GM23338 (cell line): ENCODE data around the gene SLC6A8.

ENCODE experiments used
- EZH2 ChIP-seq: fragments of 200-600 bp; sonication (generic); IDR thresholded peaks from one replicate; pipeline ENCODE4 v1.8.0; 2017; ENCODE audit warnings: antibody characterized with exemption, mild to moderate bottlenecking, low read depth; ENCODE audit not compliant: unreplicated experiment
- EZH2phosphoT487 ChIP-seq: fragments of 200-600 bp; sonication (generic); IDR thresholded peaks from one replicate; pipeline ENCODE4 v1.8.1; 2018; ENCODE audit warnings: antibody characterized with exemption; ENCODE audit not compliant: unreplicated experiment
- POLR2AphosphoS5 ChIP-seq: IDR thresholded peaks from 2 replicates; pipeline ENCODE4 v1.6.1; 2016; ENCODE audit warnings: antibody characterized with exemption, low read depth
- ZNF114 ChIP-seq: fragments of 250-450 bp; sonication (Bioruptor Pico); IDR thresholded peaks from 2 replicates; pipeline ENCODE4 v1.5.0; 2020; ENCODE audit warnings: mild to moderate bottlenecking, moderate library complexity
- TF ChIP-seq, protein P1 (sequence below), 2 experiments: fragments of 200-600 bp in 1 of 2; sonication (generic) in 1 of 2; conservative IDR thresholded peaks; 2 replicates each; pipeline versions ENCODE4 v1.5.1 to v1.6.1; 2016 to 2017; ENCODE audit warnings: antibody characterized with exemption in 2 of 2, low read depth in 2 of 2, mild to moderate bottlenecking in 2 of 2, moderate library complexity in 1 of 2
- TF ChIP-seq, protein P2 (sequence below): IDR thresholded peaks from one replicate; pipeline ENCODE4 v1.6.1; 2018; ENCODE audit warnings: antibody characterized with exemption; ENCODE audit not compliant: unreplicated experiment
- TF ChIP-seq, protein P3 (sequence below): IDR thresholded peaks from 2 replicates; pipeline ENCODE4 v1.6.1; 2016; ENCODE audit warnings: antibody characterized with exemption

DNA sequence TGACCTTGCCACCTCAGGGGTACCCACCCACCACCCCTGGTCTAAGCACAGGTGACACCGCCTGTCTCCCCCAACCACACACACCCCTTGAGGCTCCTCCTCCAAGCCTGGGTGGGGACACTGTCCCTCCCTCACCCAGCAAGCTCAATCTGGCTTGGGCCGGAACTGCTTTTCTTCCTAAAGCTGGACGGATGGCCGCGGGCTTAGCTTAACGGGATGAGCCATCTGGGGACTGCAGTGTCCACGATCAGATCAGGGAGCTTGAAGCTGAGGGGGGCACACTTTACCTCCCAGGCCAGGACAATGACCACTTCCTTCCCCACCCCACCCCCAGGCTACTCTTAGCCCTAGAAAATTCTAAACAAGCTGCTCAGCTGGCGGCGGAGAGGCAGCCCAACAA, 1.0 kb upstream of the SLC6A8 start:
- TF ChIP-seq, protein P1, sequence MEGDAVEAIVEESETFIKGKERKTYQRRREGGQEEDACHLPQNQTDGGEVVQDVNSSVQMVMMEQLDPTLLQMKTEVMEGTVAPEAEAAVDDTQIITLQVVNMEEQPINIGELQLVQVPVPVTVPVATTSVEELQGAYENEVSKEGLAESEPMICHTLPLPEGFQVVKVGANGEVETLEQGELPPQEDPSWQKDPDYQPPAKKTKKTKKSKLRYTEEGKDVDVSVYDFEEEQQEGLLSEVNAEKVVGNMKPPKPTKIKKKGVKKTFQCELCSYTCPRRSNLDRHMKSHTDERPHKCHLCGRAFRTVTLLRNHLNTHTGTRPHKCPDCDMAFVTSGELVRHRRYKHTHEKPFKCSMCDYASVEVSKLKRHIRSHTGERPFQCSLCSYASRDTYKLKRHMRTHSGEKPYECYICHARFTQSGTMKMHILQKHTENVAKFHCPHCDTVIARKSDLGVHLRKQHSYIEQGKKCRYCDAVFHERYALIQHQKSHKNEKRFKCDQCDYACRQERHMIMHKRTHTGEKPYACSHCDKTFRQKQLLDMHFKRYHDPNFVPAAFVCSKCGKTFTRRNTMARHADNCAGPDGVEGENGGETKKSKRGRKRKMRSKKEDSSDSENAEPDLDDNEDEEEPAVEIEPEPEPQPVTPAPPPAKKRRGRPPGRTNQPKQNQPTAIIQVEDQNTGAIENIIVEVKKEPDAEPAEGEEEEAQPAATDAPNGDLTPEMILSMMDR (conservative IDR thresholded peaks at IDR 0.05; ENCODE audit: low read depth in 2 of 2): no peak
- no peak for TF ChIP-seq POLR2AphosphoS5
- TF ChIP-seq, protein P2, sequence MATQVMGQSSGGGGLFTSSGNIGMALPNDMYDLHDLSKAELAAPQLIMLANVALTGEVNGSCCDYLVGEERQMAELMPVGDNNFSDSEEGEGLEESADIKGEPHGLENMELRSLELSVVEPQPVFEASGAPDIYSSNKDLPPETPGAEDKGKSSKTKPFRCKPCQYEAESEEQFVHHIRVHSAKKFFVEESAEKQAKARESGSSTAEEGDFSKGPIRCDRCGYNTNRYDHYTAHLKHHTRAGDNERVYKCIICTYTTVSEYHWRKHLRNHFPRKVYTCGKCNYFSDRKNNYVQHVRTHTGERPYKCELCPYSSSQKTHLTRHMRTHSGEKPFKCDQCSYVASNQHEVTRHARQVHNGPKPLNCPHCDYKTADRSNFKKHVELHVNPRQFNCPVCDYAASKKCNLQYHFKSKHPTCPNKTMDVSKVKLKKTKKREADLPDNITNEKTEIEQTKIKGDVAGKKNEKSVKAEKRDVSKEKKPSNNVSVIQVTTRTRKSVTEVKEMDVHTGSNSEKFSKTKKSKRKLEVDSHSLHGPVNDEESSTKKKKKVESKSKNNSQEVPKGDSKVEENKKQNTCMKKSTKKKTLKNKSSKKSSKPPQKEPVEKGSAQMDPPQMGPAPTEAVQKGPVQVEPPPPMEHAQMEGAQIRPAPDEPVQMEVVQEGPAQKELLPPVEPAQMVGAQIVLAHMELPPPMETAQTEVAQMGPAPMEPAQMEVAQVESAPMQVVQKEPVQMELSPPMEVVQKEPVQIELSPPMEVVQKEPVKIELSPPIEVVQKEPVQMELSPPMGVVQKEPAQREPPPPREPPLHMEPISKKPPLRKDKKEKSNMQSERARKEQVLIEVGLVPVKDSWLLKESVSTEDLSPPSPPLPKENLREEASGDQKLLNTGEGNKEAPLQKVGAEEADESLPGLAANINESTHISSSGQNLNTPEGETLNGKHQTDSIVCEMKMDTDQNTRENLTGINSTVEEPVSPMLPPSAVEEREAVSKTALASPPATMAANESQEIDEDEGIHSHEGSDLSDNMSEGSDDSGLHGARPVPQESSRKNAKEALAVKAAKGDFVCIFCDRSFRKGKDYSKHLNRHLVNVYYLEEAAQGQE: no peak
- TF ChIP-seq EZH2: no peak
- TF ChIP-seq, protein P3, sequence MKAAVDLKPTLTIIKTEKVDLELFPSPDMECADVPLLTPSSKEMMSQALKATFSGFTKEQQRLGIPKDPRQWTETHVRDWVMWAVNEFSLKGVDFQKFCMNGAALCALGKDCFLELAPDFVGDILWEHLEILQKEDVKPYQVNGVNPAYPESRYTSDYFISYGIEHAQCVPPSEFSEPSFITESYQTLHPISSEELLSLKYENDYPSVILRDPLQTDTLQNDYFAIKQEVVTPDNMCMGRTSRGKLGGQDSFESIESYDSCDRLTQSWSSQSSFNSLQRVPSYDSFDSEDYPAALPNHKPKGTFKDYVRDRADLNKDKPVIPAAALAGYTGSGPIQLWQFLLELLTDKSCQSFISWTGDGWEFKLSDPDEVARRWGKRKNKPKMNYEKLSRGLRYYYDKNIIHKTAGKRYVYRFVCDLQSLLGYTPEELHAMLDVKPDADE: no peak
- TF ChIP-seq EZH2phosphoT487: no peak
- TF ChIP-seq ZNF114 (CRISPR knock-in tag): no peak
